GM23338 (cell line): Measurements from ENCODE around the gene ADAMTS17. TPM values are rescaled to one million over a fixed set of nuclear protein-coding genes. Genes with fewer than 3 reads are reported as not detected.

Experiments
- ATAC-seq: fragments of 200-7000 bp; cut with Tn5 transposase; 3 replicates; pipeline ENCODE4 v1.9.1; 2020
- DNase-seq: peaks from one replicate; pipeline ENCODE4 v3.0.0-alpha.2; 2015; ENCODE audit warnings: low spot score
- H2AFZ ChIP-seq: fragments of 200-600 bp; sonication (generic); 2 replicates; pipeline ENCODE4 v1.8.0; 2016; ENCODE audit warnings: antibody characterized with exemption, mild to moderate bottlenecking, moderate library complexity
- H3F3A ChIP-seq: fragments of 200-600 bp; sonication (generic); replicated peaks from 2 replicates; pipeline ENCODE4 v1.8.0; 2017; ENCODE audit warnings: antibody characterized with exemption, mixed run types, low read depth
- H3K27ac ChIP-seq: fragments of 200-600 bp; sonication (generic); 2 replicates; pipeline ENCODE4 v1.6.1; 2016; ENCODE audit warnings: low read depth
- H3K27me3 ChIP-seq: fragments of 200-600 bp; sonication (generic); 2 replicates; pipeline ENCODE4 v1.8.0; 2016; ENCODE audit warnings: mild to moderate bottlenecking, mixed run types, moderate library complexity; ENCODE audit not compliant: insufficient read depth
- H3K36me3 ChIP-seq: fragments of 200-600 bp; sonication (generic); 2 replicates; pipeline ENCODE4 v1.8.0; 2016; ENCODE audit warnings: mild to moderate bottlenecking; ENCODE audit not compliant: insufficient read depth
- H3K4me1 ChIP-seq: fragments of 200-600 bp; sonication (generic); 2 replicates; pipeline ENCODE4 v1.8.0; 2016; ENCODE audit warnings: mild to moderate bottlenecking, moderate library complexity; ENCODE audit not compliant: insufficient read depth
- H3K4me2 ChIP-seq: fragments of 200-600 bp; sonication (generic); 2 replicates; pipeline ENCODE4 v1.7.1; 2017; ENCODE audit warnings: mixed run types
- H3K4me3 ChIP-seq: fragments of 200-600 bp; sonication (generic); 2 replicates; pipeline ENCODE4 v1.6.1; 2016; ENCODE audit warnings: mixed run types
- H3K79me2 ChIP-seq: fragments of 200-600 bp; sonication (generic); replicated peaks from 2 replicates; pipeline ENCODE4 v1.8.0; 2017; ENCODE audit warnings: mild to moderate bottlenecking; ENCODE audit not compliant: insufficient read depth
- H3K9me2 ChIP-seq: fragments of 200-600 bp; sonication (generic); 2 replicates; pipeline ENCODE4 v1.8.0; 2017; ENCODE audit not compliant: insufficient read depth
- H4K20me1 ChIP-seq: fragments of 200-600 bp; sonication (generic); replicated peaks from 2 replicates; pipeline ENCODE4 v1.8.0; 2017; ENCODE audit warnings: mild to moderate bottlenecking; ENCODE audit not compliant: insufficient read depth
- H3K27ac Mint-ChIP-seq: 2 replicates; pipeline ENCODE4 v1.8.0; 2020; ENCODE audit warnings: inconsistent platforms, mild to moderate bottlenecking, moderate library complexity, mixed read lengths
- H3K27me3 Mint-ChIP-seq: 3 replicates; pipeline ENCODE4 v1.8.0; 2022; ENCODE audit warnings: low read depth, mild to moderate bottlenecking, moderate library complexity, mixed read lengths, inconsistent platforms; ENCODE audit not compliant: insufficient read depth, poor library complexity
- H3K36me3 Mint-ChIP-seq: 3 replicates; pipeline ENCODE4 v1.8.0; 2021; ENCODE audit warnings: low read depth, mild to moderate bottlenecking, inconsistent platforms, moderate library complexity, mixed read lengths
- H3K4me1 Mint-ChIP-seq: 3 replicates; pipeline ENCODE4 v1.8.0; 2020; ENCODE audit warnings: mild to moderate bottlenecking, inconsistent platforms, mixed read lengths
- H3K4me3 Mint-ChIP-seq: 3 replicates; pipeline ENCODE4 v1.8.0; 2021; ENCODE audit warnings: moderate library complexity, mild to moderate bottlenecking, inconsistent platforms, mixed read lengths
- H3K9me3 Mint-ChIP-seq: 3 replicates; pipeline ENCODE4 v1.8.0; 2020; ENCODE audit warnings: moderate library complexity, mild to moderate bottlenecking, inconsistent platforms, mixed read lengths
- CREB1 ChIP-seq: fragments of 250-450 bp; sonication (Bioruptor Pico); IDR thresholded peaks from 2 replicates; pipeline ENCODE4 v1.5.0; 2020; ENCODE audit warnings: low read depth, mild to moderate bottlenecking, moderate library complexity
- CTCF ChIP-seq, 2 experiments: fragments of 200-600 bp in 1 of 2; sonication (generic) in 1 of 2; conservative IDR thresholded peaks; 2 replicates each; pipeline versions ENCODE4 v1.5.1 to v1.6.1; 2016 to 2017; ENCODE audit warnings: antibody characterized with exemption in 2 of 2, low read depth in 2 of 2, mild to moderate bottlenecking in 2 of 2, moderate library complexity in 1 of 2
- ETS1 ChIP-seq: IDR thresholded peaks from 2 replicates; pipeline ENCODE4 v1.6.1; 2016; ENCODE audit warnings: antibody characterized with exemption
- EZH2 ChIP-seq: fragments of 200-600 bp; sonication (generic); IDR thresholded peaks from one replicate; pipeline ENCODE4 v1.8.0; 2017; ENCODE audit warnings: antibody characterized with exemption, mild to moderate bottlenecking, low read depth; ENCODE audit not compliant: unreplicated experiment
- EZH2phosphoT487 ChIP-seq: fragments of 200-600 bp; sonication (generic); IDR thresholded peaks from one replicate; pipeline ENCODE4 v1.8.1; 2018; ENCODE audit warnings: antibody characterized with exemption; ENCODE audit not compliant: unreplicated experiment
- JUNB ChIP-seq: IDR thresholded peaks from one replicate; pipeline ENCODE4 v1.6.1; 2016; ENCODE audit warnings: antibody characterized with exemption; ENCODE audit not compliant: unreplicated experiment
- NANOG ChIP-seq: IDR thresholded peaks from 2 replicates; pipeline ENCODE4 v1.6.1; 2016; ENCODE audit warnings: antibody characterized with exemption, borderline replicate concordance
- POLR2AphosphoS5 ChIP-seq: IDR thresholded peaks from 2 replicates; pipeline ENCODE4 v1.6.1; 2016; ENCODE audit warnings: antibody characterized with exemption, low read depth
- REST ChIP-seq: IDR thresholded peaks from one replicate; pipeline ENCODE4 v1.6.1; 2018; ENCODE audit warnings: antibody characterized with exemption; ENCODE audit not compliant: unreplicated experiment
- STAT1 ChIP-seq: IDR thresholded peaks from one replicate; pipeline ENCODE4 v1.6.1; 2016; ENCODE audit warnings: antibody characterized with exemption; ENCODE audit not compliant: unreplicated experiment
- ZNF114 ChIP-seq: fragments of 250-450 bp; sonication (Bioruptor Pico); IDR thresholded peaks from 2 replicates; pipeline ENCODE4 v1.5.0; 2020; ENCODE audit warnings: mild to moderate bottlenecking, moderate library complexity
- ZNF331 ChIP-seq: fragments of 250-450 bp; sonication (Bioruptor Pico); IDR thresholded peaks from 2 replicates; pipeline ENCODE4 v1.5.0; 2020; ENCODE audit warnings: low read depth, mild to moderate bottlenecking, moderate library complexity
- ZNF462 ChIP-seq: fragments of 250-450 bp; sonication (Bioruptor Pico); IDR thresholded peaks from 2 replicates; pipeline ENCODE4 v1.5.0; 2020; ENCODE audit warnings: mild to moderate bottlenecking, moderate library complexity
- polyA plus RNA-seq: library from polyadenylated mRNA; unstranded; fragments of >200 nt; fragmentation: Nextera tagmentation; extraction: Ambion mirVana; gene quantifications from 2 replicates; pipeline ENCODE4 v1.2.1, GENCODE V29; 2016
- total RNA-seq: library from RNA; depleted of rRNA; stranded (reverse); fragments of >200 nt; shearing (Covaris generic); gene quantifications from 2 replicates; pipeline ENCODE4 v1.2.3, GENCODE V29; 2014

Gene ADAMTS17
- total and polyA plus RNA-seq, 2 experiments from 2014 or later: 0.60 to 3.8 TPM

- peaks cover 3% of the 10 kb centered on the region; the same call in 2 of the 3 replicates for H3K36me3 Mint-ChIP-seq
- H3K27ac ChIP-seq: no peak overlapping the region
- ATAC-seq (no peak), DNase-seq (no peak)
- H4K20me1 ChIP-seq: no peaks in the 10 kb centered on the region
- peaks cover 4% of the 10 kb centered on the region; the same call in 2 of the 3 replicates for H3K9me3 Mint-ChIP-seq
- no peaks in the 10 kb centered on the region for H3F3A ChIP-seq
- H3K4me3 ChIP-seq: no peak overlapping the region
- H3K36me3 ChIP-seq: no peaks in the 10 kb centered on the region
- H3K27me3 Mint-ChIP-seq: peaks cover 5% of the 10 kb centered on the region
- H3K4me2 ChIP-seq: no peak overlapping the region
- no peaks in the 10 kb centered on the region for H3K4me1 ChIP-seq
- H3K27me3 ChIP-seq: no peaks in the 10 kb centered on the region
- no peaks in the 10 kb centered on the region for H3K79me2 ChIP-seq
- TF ChIP-seq NANOG (no peak), ZNF462 (CRISPR knock-in tag) (no peak), ZNF114 (CRISPR knock-in tag) (no peak), EZH2 (no peak), CREB1 (CRISPR knock-in tag) (no peak), REST (no peak), CTCF (conservative IDR thresholded peaks at IDR 0.05; ENCODE audit: low read depth in 2 of 2) (no peak), ETS1 (no peak), POLR2AphosphoS5 (no peak), JUNB (no peak), STAT1 (no peak), ZNF331 (CRISPR knock-in tag) (no peak), EZH2phosphoT487 (no peak)
- no peak overlapping the region for H3K4me3 Mint-ChIP-seq
- no peak overlapping the region for H2AFZ ChIP-seq
- no peak overlapping the region for H3K27ac Mint-ChIP-seq
- 0 out of 2 replicates have a peak, but pooled peaks cover 3% of the 10 kb centered on the region for H3K9me2 ChIP-seq
- 0 out of 3 replicates have a peak, but pooled peaks cover 5% of the 10 kb centered on the region for H3K4me1 Mint-ChIP-seq
Measured at GRCh38 chr15:100236981-100237720, 104.6 kb downstream of the ADAMTS17 start.
